Neural progenitor cell (in vitro differentiated cells): ENCODE measurements around the gene C8A. TPM values are rescaled to one million over a fixed set of nuclear protein-coding genes. Genes with fewer than 3 reads are reported as not detected.
A peak's percentile ranks its signal among the peaks of the same experiment; 100 is the strongest.

Experiments used
- DNase-seq: peaks from one replicate; pipeline ENCODE4 v3.0.0-alpha.2; 2016; ENCODE audit warnings: low spot score
- H2AFZ ChIP-seq: fragments of 200-600 bp; sonication (generic); replicated peaks from 2 replicates; pipeline ENCODE4 v1.6.1; 2016; ENCODE audit warnings: antibody characterized with exemption
- H3F3A ChIP-seq: fragments of 200-600 bp; sonication (generic); 2 replicates; pipeline ENCODE4 v1.6.1; 2016; ENCODE audit warnings: antibody characterized with exemption, low read depth
- H3K27ac ChIP-seq: fragments of 200-600 bp; sonication (generic); 2 replicates; pipeline ENCODE4 v1.5.1; 2016; ENCODE audit warnings: mild to moderate bottlenecking
- H3K27me3 ChIP-seq: fragments of 200-600 bp; sonication (generic); 2 replicates; pipeline ENCODE4 v1.6.1; 2016; ENCODE audit warnings: mild to moderate bottlenecking, moderate library complexity
- H3K36me3 ChIP-seq: fragments of 200-600 bp; sonication (generic); 2 replicates; pipeline ENCODE4 v1.5.1; 2016
- H3K4me1 ChIP-seq: fragments of 200-600 bp; sonication (generic); 2 replicates; pipeline ENCODE4 v1.6.1; 2016; ENCODE audit warnings: mixed run types
- H3K4me2 ChIP-seq: fragments of 200-600 bp; sonication (generic); 2 replicates; pipeline ENCODE4 v1.6.1; 2016
- H3K4me3 ChIP-seq: fragments of 200-600 bp; sonication (generic); 2 replicates; pipeline ENCODE4 v1.5.1; 2016
- H3K79me2 ChIP-seq: fragments of 200-600 bp; sonication (generic); 2 replicates; pipeline ENCODE4 v1.6.1; 2016; ENCODE audit warnings: low read depth
- H3K9ac ChIP-seq: fragments of 200-600 bp; sonication (generic); 2 replicates; pipeline ENCODE4 v1.6.1; 2016
- H3K9me3 ChIP-seq: fragments of 200-600 bp; sonication (generic); 2 replicates; pipeline ENCODE4 v1.5.1; 2016; ENCODE audit warnings: low read depth
- H4K20me1 ChIP-seq: fragments of 200-600 bp; sonication (generic); 2 replicates; pipeline ENCODE4 v1.6.1; 2016; ENCODE audit warnings: low read depth
- H3K27ac Mint-ChIP-seq: 3 replicates; pipeline ENCODE4 v1.8.0; 2021; ENCODE audit warnings: mixed read lengths
- H3K27me3 Mint-ChIP-seq: 2 replicates; pipeline ENCODE4 v1.8.0; 2022; ENCODE audit warnings: low read depth, mild to moderate bottlenecking, inconsistent platforms, moderate library complexity, mixed read lengths; ENCODE audit not compliant: insufficient read depth
- H3K36me3 Mint-ChIP-seq: 3 replicates; pipeline ENCODE4 v1.8.0; 2021; ENCODE audit warnings: mixed read lengths
- H3K4me1 Mint-ChIP-seq: 3 replicates; pipeline ENCODE4 v1.8.0; 2021; ENCODE audit warnings: mixed read lengths
- H3K4me3 Mint-ChIP-seq: 3 replicates; pipeline ENCODE4 v1.8.0; 2021; ENCODE audit warnings: mild to moderate bottlenecking, moderate library complexity, mixed read lengths
- H3K9me3 Mint-ChIP-seq: 3 replicates; pipeline ENCODE4 v1.8.0; 2020; ENCODE audit warnings: mixed read lengths
- EZH2 ChIP-seq: fragments of 200-600 bp; sonication (generic); IDR thresholded peaks from 2 replicates; pipeline ENCODE4 v1.6.1; 2017; ENCODE audit warnings: antibody characterized with exemption, mild to moderate bottlenecking, moderate library complexity
- EZH2phosphoT487 ChIP-seq: fragments of 200-600 bp; sonication (generic); IDR thresholded peaks from 2 replicates; pipeline ENCODE4 v1.6.1; 2017; ENCODE audit warnings: antibody characterized with exemption
- total RNA-seq: library from RNA; depleted of rRNA; stranded (reverse); fragments of >200 nt; gene quantifications from 2 replicates; pipeline ENCODE4 v1.2.3, GENCODE V29; 2015; ENCODE audit warnings: low replicate concordance
- TF ChIP-seq, protein P1 (sequence below): fragments of 200-600 bp; sonication (generic); IDR thresholded peaks from 2 replicates; pipeline ENCODE4 v1.5.1; 2017; ENCODE audit warnings: antibody characterized with exemption, mild to moderate bottlenecking

Gene C8A
- total RNA-seq, 1 donor from 2014 or later: not detected

DNA sequence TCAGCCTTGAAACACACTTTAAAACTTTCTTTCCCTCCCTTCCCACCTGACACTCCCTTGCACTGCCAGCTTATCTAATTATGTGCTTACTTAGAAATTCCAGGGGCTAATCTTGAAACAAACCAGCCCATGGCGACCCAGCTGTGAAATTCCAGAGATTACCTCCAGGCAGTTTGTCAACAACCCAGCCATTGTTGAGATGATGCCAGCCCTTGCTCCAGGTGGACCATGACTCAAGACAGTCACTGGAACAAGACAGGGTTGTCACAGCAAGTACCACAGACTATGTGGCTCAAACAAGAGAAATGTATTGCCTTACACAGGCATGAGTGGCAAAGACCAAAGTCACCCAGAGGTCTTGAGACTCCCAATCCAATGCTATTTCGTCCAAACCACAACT is 43.3 kb upstream of the C8A start:
- no peaks in the 10 kb centered on the region for H3K79me2 ChIP-seq
- H3K4me1 Mint-ChIP-seq: peaks cover 25% of the 10 kb centered on the region
- no peak overlapping the region for H3K4me3 ChIP-seq
- H3K4me2 ChIP-seq: peak overlapping the region; percentile 34
- H4K20me1 ChIP-seq: no peaks in the 10 kb centered on the region
- no peaks in the 10 kb centered on the region for H3K27me3 ChIP-seq
- H3K4me3 Mint-ChIP-seq: no peak overlapping the region
- H3K9ac ChIP-seq: no peak overlapping the region
- peaks cover 2% of the 10 kb centered on the region for H3K27me3 Mint-ChIP-seq
- no peaks in the 10 kb centered on the region for H3K36me3 Mint-ChIP-seq
- DNase-seq: peak; percentile 66
- H2AFZ ChIP-seq: no peak overlapping the region
- TF ChIP-seq EZH2phosphoT487: no peak
- no peak for TF ChIP-seq EZH2
- TF ChIP-seq, protein P1, sequence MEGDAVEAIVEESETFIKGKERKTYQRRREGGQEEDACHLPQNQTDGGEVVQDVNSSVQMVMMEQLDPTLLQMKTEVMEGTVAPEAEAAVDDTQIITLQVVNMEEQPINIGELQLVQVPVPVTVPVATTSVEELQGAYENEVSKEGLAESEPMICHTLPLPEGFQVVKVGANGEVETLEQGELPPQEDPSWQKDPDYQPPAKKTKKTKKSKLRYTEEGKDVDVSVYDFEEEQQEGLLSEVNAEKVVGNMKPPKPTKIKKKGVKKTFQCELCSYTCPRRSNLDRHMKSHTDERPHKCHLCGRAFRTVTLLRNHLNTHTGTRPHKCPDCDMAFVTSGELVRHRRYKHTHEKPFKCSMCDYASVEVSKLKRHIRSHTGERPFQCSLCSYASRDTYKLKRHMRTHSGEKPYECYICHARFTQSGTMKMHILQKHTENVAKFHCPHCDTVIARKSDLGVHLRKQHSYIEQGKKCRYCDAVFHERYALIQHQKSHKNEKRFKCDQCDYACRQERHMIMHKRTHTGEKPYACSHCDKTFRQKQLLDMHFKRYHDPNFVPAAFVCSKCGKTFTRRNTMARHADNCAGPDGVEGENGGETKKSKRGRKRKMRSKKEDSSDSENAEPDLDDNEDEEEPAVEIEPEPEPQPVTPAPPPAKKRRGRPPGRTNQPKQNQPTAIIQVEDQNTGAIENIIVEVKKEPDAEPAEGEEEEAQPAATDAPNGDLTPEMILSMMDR: no peak
- peaks cover 36% of the 10 kb centered on the region for H3K4me1 ChIP-seq
- no peak overlapping the region for H3K27ac ChIP-seq
- no peaks in the 10 kb centered on the region for H3K36me3 ChIP-seq
- H3K9me3 Mint-ChIP-seq: peaks cover 5% of the 10 kb centered on the region
- H3F3A ChIP-seq: peaks cover 10% of the 10 kb centered on the region
- H3K27ac Mint-ChIP-seq: no peak overlapping the region
- H3K9me3 ChIP-seq: no peaks in the 10 kb centered on the region

DNA sequence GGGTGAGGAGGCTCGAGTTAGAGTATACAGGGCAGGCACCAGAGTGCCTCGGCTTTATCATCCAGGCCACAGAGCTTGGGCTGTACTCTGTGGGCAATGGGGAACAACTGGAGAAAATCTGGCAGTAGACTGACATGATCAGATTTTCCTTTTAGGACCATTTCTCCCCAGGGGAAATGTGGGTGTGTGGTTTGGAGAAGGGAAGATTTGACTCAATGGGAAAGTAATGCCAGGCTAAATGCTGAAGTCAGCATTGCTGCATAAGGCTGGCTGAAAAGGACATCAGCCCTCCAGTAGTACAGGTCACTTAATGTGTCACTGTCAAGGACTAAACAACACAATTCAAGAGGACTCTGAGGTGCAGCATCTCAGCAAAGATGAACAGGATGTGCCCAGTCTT is 40.4 kb upstream of the C8A start:
- Histone ChIP-seq H3F3A (peaks cover 3% of the 10 kb centered on the region), H3K4me2 (no peak overlapping the region), H3K27me3 (no peaks in the 10 kb centered on the region), H3K9ac (no peak overlapping the region), H3K27ac (no peak overlapping the region), H3K9me3 (no peaks in the 10 kb centered on the region), H3K4me3 (no peak overlapping the region), H2AFZ (no peak overlapping the region), H4K20me1 (no peaks in the 10 kb centered on the region), H3K36me3 (no peaks in the 10 kb centered on the region), H3K4me1 (peaks cover 37% of the 10 kb centered on the region), H3K79me2 (no peaks in the 10 kb centered on the region)
- H3K9me3 Mint-ChIP-seq: peaks cover 8% of the 10 kb centered on the region
- H3K36me3 Mint-ChIP-seq: no peaks in the 10 kb centered on the region
- H3K27me3 Mint-ChIP-seq: peaks cover 6% of the 10 kb centered on the region
- H3K27ac Mint-ChIP-seq: peak overlapping the region; percentile 48
- no peak for DNase-seq
- H3K4me1 Mint-ChIP-seq: peaks cover 28% of the 10 kb centered on the region
- H3K4me3 Mint-ChIP-seq: no peak overlapping the region
- no peak for TF ChIP-seq EZH2
- TF ChIP-seq, protein P1: no peak
- TF ChIP-seq EZH2phosphoT487: no peak

DNA sequence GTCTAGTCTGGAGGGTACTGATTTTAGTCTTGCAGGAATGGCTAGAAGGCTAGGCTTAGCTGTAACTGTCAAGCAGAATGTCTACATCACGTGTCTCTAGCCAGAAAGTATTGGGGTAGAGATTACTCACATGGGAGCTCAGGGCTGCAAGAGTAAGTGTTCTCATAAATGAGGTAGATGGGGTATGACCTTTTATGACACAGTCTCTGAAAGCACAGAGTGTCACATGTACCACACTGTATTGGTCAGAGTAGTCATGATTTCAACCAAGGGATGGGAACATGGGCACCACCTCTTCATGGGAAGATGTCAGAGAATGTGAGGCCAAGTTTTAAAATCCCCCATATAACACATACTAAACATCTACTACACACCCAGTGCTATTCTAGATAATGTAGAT is 38.3 kb upstream of the C8A start:
- H2AFZ ChIP-seq: no peak overlapping the region
- H3K27ac ChIP-seq: no peak overlapping the region
- TF ChIP-seq, protein P1: no peak
- TF ChIP-seq EZH2phosphoT487: no peak
- TF ChIP-seq EZH2: no peak
- no peaks in the 10 kb centered on the region for H3K36me3 ChIP-seq
- no peaks in the 10 kb centered on the region for H3K9me3 ChIP-seq
- no peak overlapping the region for H3K9ac ChIP-seq
- no peaks in the 10 kb centered on the region for H3K27me3 ChIP-seq
- peaks cover 42% of the 10 kb centered on the region for H3K4me1 ChIP-seq
- no peak overlapping the region for H3K4me2 ChIP-seq
- no peak overlapping the region for H3K4me3 Mint-ChIP-seq
- H3K4me3 ChIP-seq: no peak overlapping the region
- peaks cover 19% of the 10 kb centered on the region for H3F3A ChIP-seq
- DNase-seq: no peak
- no peaks in the 10 kb centered on the region for H3K79me2 ChIP-seq
- no peaks in the 10 kb centered on the region for H4K20me1 ChIP-seq
- H3K27ac Mint-ChIP-seq: no peak overlapping the region
- H3K27me3 Mint-ChIP-seq: peaks cover 5% of the 10 kb centered on the region
- H3K9me3 Mint-ChIP-seq: peaks cover 8% of the 10 kb centered on the region
- H3K36me3 Mint-ChIP-seq: no peaks in the 10 kb centered on the region
- H3K4me1 Mint-ChIP-seq: peaks cover 34% of the 10 kb centered on the region
